GM10847 (cell line): ENCODE measurements around the gene ADGRL2.

Experiments
- POLR2A ChIP-seq: IDR thresholded peaks from 2 replicates; pipeline ENCODE4 v1.6.1; 2011; ENCODE audit not compliant: insufficient read length; ENCODE audit errors: extremely low read depth

ADGRL2 gene

GRCh38 chr1:81974883-81975555 lies 174.3 kb downstream of the ADGRL2 start:
- no peak for TF ChIP-seq POLR2A

- no peak for TF ChIP-seq POLR2A
These were observed 175.8 kb downstream of the ADGRL2 start for GRCh38 chr1:81976539-81976938.

- no peak for TF ChIP-seq POLR2A
These were observed 178.2 kb downstream of the ADGRL2 start for GRCh38 chr1:81978945-81979344.

GRCh38 chr1:81982523-81982922 lies 181.8 kb downstream of the ADGRL2 start:
- TF ChIP-seq POLR2A, result no peak

- no peak for TF ChIP-seq POLR2A
These were observed 188.8 kb downstream of the ADGRL2 start for GRCh38 chr1:81989524-81989923.

GRCh38 chr1:81990241-81990640 lies 189.5 kb downstream of the ADGRL2 start:
- TF ChIP-seq POLR2A, result no peak

- no peak for TF ChIP-seq POLR2A
These were observed 197.4 kb downstream of the ADGRL2 start for GRCh38 chr1:81998165-81998564.

GRCh38 chr1:81999364-81999763 lies 198.6 kb downstream of the ADGRL2 start:
- no peak for TF ChIP-seq POLR2A

GRCh38 chr1:82000221-82000620 lies 199.5 kb downstream of the ADGRL2 start:
- no peak for TF ChIP-seq POLR2A

GRCh38 chr1:82001345-82001744 lies 200.6 kb downstream of the ADGRL2 start:
- TF ChIP-seq POLR2A, result no peak

- no peak for TF ChIP-seq POLR2A
These were observed 207.1 kb downstream of the ADGRL2 start for GRCh38 chr1:82007804-82008203.

- no peak for TF ChIP-seq POLR2A
These were observed 213.0 kb downstream of the ADGRL2 start for GRCh38 chr1:82013702-82014101.

- TF ChIP-seq POLR2A, result no peak
These were observed 214.7 kb downstream of the ADGRL2 start for GRCh38 chr1:82015444-82015843.

GRCh38 chr1:82018319-82018718 lies 217.6 kb downstream of the ADGRL2 start:
- no peak for TF ChIP-seq POLR2A

- TF ChIP-seq POLR2A, result no peak
These were observed 218.8 kb downstream of the ADGRL2 start for GRCh38 chr1:82019508-82019907.

- no peak for TF ChIP-seq POLR2A
These were observed 230.1 kb downstream of the ADGRL2 start for GRCh38 chr1:82030830-82031229.

GRCh38 chr1:82032068-82032467 lies 231.3 kb downstream of the ADGRL2 start:
- no peak for TF ChIP-seq POLR2A
